ENCODE data around the gene IL22RA1. TPM values are rescaled to one million over a fixed set of nuclear protein-coding genes. Genes with fewer than 3 reads are reported as not detected.

The IL22RA1 gene
- total RNA-seq, 1 donor: not detected

DNA sequence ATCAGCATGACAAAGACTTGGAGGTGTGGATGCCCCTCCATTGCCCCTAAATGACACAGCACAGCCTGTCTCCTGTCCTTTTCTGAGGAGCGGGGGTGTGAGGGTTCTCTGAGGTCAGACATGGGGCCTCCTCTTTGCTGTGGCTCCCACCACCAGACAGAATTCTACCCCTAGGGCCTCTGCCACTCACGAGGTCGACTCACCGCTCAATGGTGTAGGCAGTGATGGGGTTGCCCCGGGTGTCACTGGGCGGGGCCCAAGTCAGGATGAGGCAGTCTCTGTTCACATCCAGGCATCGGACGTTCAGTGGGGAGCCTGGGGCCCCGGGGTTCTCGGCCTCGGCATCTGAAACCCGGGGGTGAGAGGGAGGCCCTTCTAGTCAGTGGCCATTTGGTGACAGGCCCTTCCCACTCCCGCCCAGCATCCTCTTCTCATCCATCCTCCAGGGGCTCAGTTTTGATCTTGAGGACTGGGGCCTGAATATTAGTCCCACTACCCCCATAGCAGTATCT lies 50.9 kb downstream of the IL22RA1 start:
- H3K4me3 ChIP-seq (ENCODE audit: low read depth, low read length): no peak overlapping the region
- no peak for DNase-seq (ENCODE audit: low read depth)
- TF ChIP-seq, protein P1, sequence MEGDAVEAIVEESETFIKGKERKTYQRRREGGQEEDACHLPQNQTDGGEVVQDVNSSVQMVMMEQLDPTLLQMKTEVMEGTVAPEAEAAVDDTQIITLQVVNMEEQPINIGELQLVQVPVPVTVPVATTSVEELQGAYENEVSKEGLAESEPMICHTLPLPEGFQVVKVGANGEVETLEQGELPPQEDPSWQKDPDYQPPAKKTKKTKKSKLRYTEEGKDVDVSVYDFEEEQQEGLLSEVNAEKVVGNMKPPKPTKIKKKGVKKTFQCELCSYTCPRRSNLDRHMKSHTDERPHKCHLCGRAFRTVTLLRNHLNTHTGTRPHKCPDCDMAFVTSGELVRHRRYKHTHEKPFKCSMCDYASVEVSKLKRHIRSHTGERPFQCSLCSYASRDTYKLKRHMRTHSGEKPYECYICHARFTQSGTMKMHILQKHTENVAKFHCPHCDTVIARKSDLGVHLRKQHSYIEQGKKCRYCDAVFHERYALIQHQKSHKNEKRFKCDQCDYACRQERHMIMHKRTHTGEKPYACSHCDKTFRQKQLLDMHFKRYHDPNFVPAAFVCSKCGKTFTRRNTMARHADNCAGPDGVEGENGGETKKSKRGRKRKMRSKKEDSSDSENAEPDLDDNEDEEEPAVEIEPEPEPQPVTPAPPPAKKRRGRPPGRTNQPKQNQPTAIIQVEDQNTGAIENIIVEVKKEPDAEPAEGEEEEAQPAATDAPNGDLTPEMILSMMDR (IDR thresholded peaks at IDR 0.05; ENCODE audit: insufficient read depth, low read depth, low read length): no peak

DNA sequence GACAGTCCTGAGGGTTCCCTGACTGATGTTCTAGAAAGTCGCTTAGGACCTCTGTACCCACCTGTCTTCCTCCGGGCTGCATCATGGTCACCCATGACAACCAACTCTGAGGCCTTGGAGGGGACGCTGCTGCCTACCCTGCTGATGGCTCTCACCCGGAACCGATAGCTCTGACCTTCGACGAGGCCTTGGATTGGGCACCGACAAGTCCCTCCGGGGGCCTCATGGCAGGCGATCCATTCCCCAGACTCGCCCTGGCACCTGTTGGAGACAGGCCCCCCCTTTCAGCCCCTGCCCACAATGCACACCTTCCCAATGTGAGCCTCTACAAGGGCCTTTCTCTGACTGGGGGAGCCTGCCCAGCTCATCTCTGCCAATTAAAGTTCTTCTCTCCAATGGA lies 52.2 kb downstream of the IL22RA1 start:
- no peak overlapping the region for H3K4me3 ChIP-seq (ENCODE audit: low read depth, low read length)
- no peak for DNase-seq (ENCODE audit: low read depth)
- TF ChIP-seq, protein P1 (IDR thresholded peaks at IDR 0.05; ENCODE audit: insufficient read depth, low read depth, low read length): no peak

DNA sequence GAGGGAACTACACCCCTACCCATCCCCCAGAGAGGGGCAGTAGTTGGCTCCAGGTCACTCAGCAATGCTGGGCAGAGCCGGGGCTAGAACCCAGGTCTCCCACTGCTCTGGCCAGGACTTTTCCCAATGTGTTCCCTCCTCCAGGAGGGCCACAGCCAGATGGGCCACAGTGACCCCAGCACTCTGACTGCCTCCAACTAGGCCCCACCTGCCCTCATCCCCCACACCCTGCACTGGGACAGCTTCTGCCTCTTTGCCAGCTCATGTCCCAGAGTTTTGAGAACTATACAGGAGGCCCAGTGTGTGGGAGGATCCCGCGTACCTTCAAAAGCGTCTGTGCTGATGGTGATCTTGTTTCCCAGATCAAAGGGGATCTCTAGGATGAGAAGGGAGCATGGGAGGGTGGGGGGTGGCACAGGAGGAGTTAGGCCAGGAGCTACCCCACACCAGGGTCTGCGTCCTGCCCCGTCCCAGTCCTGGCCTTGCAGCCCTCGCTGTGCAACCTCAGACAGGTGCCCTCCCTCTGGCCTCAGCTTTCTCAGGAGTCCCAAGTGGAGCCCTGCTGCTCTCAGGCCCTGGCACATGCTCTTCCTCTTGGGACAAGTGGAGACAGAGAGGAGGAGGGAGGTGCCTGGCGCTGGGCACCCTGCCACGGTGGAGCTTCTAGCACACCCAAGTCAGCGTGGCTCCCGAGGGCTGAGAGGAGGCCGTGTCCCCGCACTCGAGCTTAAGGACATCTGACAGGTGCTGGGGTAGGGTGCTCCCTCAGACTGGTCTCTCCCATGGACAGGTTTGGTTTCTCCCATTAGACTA lies 53.0 kb downstream of the IL22RA1 start:
- no peak for DNase-seq (ENCODE audit: low read depth)
- H3K4me3 ChIP-seq (ENCODE audit: low read depth, low read length): no peak overlapping the region
- TF ChIP-seq, protein P1 (IDR thresholded peaks at IDR 0.05; ENCODE audit: insufficient read depth, low read depth, low read length): no peak

DNA sequence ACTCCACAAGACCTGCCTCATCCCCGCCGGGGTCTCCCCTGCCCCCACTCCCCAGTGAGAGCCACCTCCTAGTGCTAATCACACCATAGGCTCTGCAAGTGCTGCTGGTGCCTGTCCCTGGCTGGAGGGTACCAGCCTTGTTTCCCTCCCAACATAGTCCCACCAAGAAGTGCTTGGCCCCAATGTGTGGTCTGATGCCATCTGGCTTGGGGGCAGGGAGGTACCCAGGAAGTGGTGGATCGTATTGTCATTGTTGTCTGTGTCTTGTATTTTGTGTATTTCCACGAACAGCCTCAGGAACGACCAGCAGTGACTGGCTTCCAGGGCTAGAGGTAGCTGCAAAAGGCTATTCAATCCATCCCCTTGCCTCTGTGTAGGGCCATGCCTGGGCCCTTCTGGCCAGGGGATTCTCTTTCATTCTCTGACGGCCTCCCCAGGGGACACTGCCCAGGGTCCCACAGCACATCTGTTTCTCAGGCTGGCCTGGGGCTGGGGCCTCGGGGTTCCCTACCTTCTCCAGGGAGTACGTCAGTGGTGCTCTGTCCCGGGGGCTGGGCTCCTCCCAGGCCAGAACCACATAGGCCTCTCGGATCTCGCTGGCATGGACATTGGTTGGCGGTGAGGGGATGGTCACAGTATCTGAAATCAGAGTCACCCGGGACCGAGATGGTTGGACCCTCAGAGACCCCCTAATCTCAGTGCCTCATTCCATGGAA lies 53.8 kb downstream of the IL22RA1 start:
- TF ChIP-seq, protein P1 (IDR thresholded peaks at IDR 0.05; ENCODE audit: insufficient read depth, low read depth, low read length): no peak
- no peak overlapping the region for H3K4me3 ChIP-seq (ENCODE audit: low read depth, low read length)
- DNase-seq (ENCODE audit: low read depth): no peak

DNA sequence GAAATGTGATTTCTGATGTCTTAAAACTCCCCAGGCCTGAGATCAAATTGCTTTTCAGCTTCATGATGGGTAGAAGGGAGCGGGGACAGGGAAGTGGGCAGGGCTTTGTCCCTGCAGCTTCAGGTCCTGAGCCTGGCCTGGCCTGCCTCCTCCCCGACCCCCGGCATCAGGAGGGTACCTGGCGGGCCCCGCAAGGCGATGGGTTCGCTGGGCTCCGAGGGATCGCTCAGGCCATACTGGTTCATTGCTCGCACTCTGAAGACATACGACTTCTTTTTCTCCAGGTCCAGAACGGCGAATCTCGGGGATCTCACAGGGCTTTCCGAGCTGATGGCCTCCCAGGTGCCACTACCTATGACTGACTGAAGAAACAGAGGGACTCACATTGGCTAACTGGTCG lies 56.5 kb downstream of the IL22RA1 start:
- TF ChIP-seq, protein P1 (IDR thresholded peaks at IDR 0.05; ENCODE audit: insufficient read depth, low read depth, low read length): no peak
- DNase-seq (ENCODE audit: low read depth): no peak
- H3K4me3 ChIP-seq (ENCODE audit: low read depth, low read length): no peak overlapping the region

DNA sequence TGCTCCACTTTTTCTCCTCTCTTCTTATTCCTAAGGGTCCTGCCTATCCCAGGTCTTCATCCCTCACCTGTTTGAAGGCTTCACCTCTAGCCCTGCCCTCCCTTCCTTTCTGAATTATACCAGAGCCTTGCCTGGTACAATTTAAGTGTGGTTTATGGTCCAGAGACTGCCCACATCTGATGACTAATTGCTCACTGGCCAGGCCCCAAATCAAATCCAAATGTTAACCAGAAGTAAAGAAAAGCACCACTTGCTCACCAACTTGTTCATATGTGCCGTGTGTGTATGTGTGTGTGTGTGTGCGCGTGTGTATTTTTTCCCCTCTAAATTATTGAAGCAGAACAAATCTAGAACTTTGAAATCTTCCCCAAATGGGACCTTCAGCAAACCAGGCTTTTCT lies 57.4 kb downstream of the IL22RA1 start:
- no peak for DNase-seq (ENCODE audit: low read depth)
- TF ChIP-seq, protein P1 (IDR thresholded peaks at IDR 0.05; ENCODE audit: insufficient read depth, low read depth, low read length): no peak
- no peak overlapping the region for H3K4me3 ChIP-seq (ENCODE audit: low read depth, low read length)
